Right lung (tissue), 10 donors: ENCODE measurements around the gene ZXDC. TPM values are rescaled to one million over a fixed set of nuclear protein-coding genes. Genes with fewer than 3 reads are reported as not detected.

Experiments used
- DNase-seq, 2 donors: peaks; one replicate each; pipeline ENCODE4 v3.0.0-alpha.2; 2013
- long read RNA-seq, 8 donors: transcript quantifications; one replicate each; lab custom pipeline, GENCODE V29; 2026
- polyA plus RNA-seq, 5 donors: library from polyadenylated mRNA; unstranded; fragments of 120-200 nt; gene quantifications; one replicate each; pipeline versions ENCODE4 v1.2.1 to v1.2.3, GENCODE V29; 2013; ENCODE audit warnings: inconsistent platforms in 1 of 5, low replicate concordance in 1 of 5; ENCODE audit not compliant: insufficient read length in 5 of 5, insufficient read depth in 1 of 5

Gene ZXDC
- polyA plus RNA-seq, result 10 to 100 TPM; 28.3 to 38.0 (median 30.2) TPM
- long read RNA-seq, donor 1, full-length matches to known transcripts, result 21 of 29 reads
- long read RNA-seq, donor 1, partial matches to known transcripts, result 8 of 29 reads
- long read RNA-seq, donor 1, other reads (novel, unspliced or antisense), result 0 of 29 reads
- long read RNA-seq, donor 2, full-length matches to known transcripts, result 5 of 5 reads
- long read RNA-seq, donor 2, partial matches to known transcripts, result 0 of 5 reads
- long read RNA-seq, donor 2, other reads (novel, unspliced or antisense), result 0 of 5 reads
- long read RNA-seq, donor 3, full-length matches to known transcripts, result 7 of 32 reads
- long read RNA-seq, donor 3, partial matches to known transcripts, result 25 of 32 reads
- long read RNA-seq, donor 3, other reads (novel, unspliced or antisense), result 0 of 32 reads
- long read RNA-seq, donor 4, partial matches to known transcripts, result 0 of 3 reads
- long read RNA-seq, donor 4, other reads (novel, unspliced or antisense), result 0 of 3 reads
- long read RNA-seq, donor 5, transcript ZXDC-201 (6 exons, 2,579 nt), result major isoform, 9 of 9 reads
- long read RNA-seq, donor 5, partial matches to known transcripts, result 0 of 9 reads
- long read RNA-seq, donor 5, other reads (novel, unspliced or antisense), result 0 of 9 reads
- long read RNA-seq, donor 6, full-length matches to known transcripts, result 15 of 20 reads
- long read RNA-seq, donor 6, partial matches to known transcripts, result 5 of 20 reads
- long read RNA-seq, donor 6, other reads (novel, unspliced or antisense), result 0 of 20 reads
- long read RNA-seq, donor 7, transcript ZXDC-202 (10 exons, 3,405 nt), result minor isoform, 7 of 18 reads
- long read RNA-seq, donor 7, transcript ZXDC-201 (6 exons, 2,579 nt), result major isoform, 11 of 18 reads
- long read RNA-seq, donor 7, partial matches to known transcripts, result 0 of 18 reads
- long read RNA-seq, donor 7, other reads (novel, unspliced or antisense), result 0 of 18 reads
- long read RNA-seq, donor 8, partial matches to known transcripts, result 0 of 3 reads
- long read RNA-seq, donor 8, other reads (novel, unspliced or antisense), result 0 of 3 reads

- peak; percentile 95 for DNase-seq
Measured at GRCh38 chr3:126475413-126476114, at the start of gene ZXDC. TSS of gene ZXDC (minus strand) at chr3:126475891. CDS start at chr3:126475865, 26 bp downstream.

- no peak for DNase-seq
Measured at GRCh38 chr3:126525091-126525852, 49.6 kb upstream of the ZXDC start.

GRCh38 chr3:126524429-126524988 lies 48.8 kb upstream of the ZXDC start:
- DNase-seq, result no peak

- DNase-seq, result peak in 1 of 2 donors; percentile 19
Measured at GRCh38 chr3:126523745-126524428, 48.2 kb upstream of the ZXDC start, which contains the start of gene CHST13. TSS of gene CHST13 (plus strand) at chr3:126524155. CDS start at chr3:126524333, 178 bp downstream.

GRCh38 chr3:126522363-126522788 lies 46.7 kb upstream of the ZXDC start:
- peak in 1 of 2 donors; percentile 45 for DNase-seq

GRCh38 chr3:126521122-126521891 lies 45.6 kb upstream of the ZXDC start:
- no peak for DNase-seq

GRCh38 chr3:126519506-126520455 lies 44.1 kb upstream of the ZXDC start:
- DNase-seq, result no peak

- DNase-seq, result no peak
Measured at GRCh38 chr3:126518779-126519177, 43.1 kb upstream of the ZXDC start.

- DNase-seq, result no peak
Measured at GRCh38 chr3:126517986-126518778, 42.5 kb upstream of the ZXDC start.

- no peak for DNase-seq
Measured at GRCh38 chr3:126517291-126517951, 41.7 kb upstream of the ZXDC start, which contains the start of gene UROC1. TSS of gene UROC1 (minus strand) at chr3:126517773. CDS start at chr3:126517719, 54 bp downstream.

GRCh38 chr3:126516936-126517290 lies 41.2 kb upstream of the ZXDC start:
- DNase-seq, result no peak

GRCh38 chr3:126516152-126516935 lies 40.7 kb upstream of the ZXDC start:
- no peak for DNase-seq

GRCh38 chr3:126515066-126515706 lies 39.5 kb upstream of the ZXDC start:
- no peak for DNase-seq

- no peak for DNase-seq
Measured at GRCh38 chr3:126514161-126514560, 38.5 kb upstream of the ZXDC start.
